Endometrial microvascular endothelial cells (primary cell): ENCODE data around the gene KRTAP2-3. TPM values are rescaled to one million over a fixed set of nuclear protein-coding genes. Genes with fewer than 3 reads are reported as not detected.

Source experiments
- in situ Hi-C: cut with HindIII; loops from 2 replicates; pipeline ENCODE4 v1.10.0; 2017; ENCODE audit warnings: low sequenced_read_pairs, low pct_unique_long_range_greater_than_20kb; ENCODE audit errors: inconsistent ontology term
- total RNA-seq: library from RNA; depleted of rRNA; stranded (reverse); fragments of >200 nt; gene quantifications from one replicate; pipeline ENCODE4 v1.2.3, GENCODE V29; 2015; ENCODE audit errors: inconsistent ontology term

Gene KRTAP2-3
- total RNA-seq, 1 donor from 2014 or later: not detected

GRCh38 chr17:41009301-41009760 is 50.6 kb downstream of the KRTAP2-3 start:
- in situ Hi-C loops: no loop called here

Other genes with a start within 250 kb of the KRTAP2-3 start
- gene KRT10, start 237.5 kb downstream of the KRTAP2-3 start, total RNA-seq: 6.4 TPM
- gene KRT12, start 192.9 kb downstream of the KRTAP2-3 start, total RNA-seq: not detected
- not detected for gene KRT20, start 174.9 kb downstream of the KRTAP2-3 start, total RNA-seq
- not detected for gene KRT23, start 122.5 kb downstream of the KRTAP2-3 start, total RNA-seq
- gene KRT39, start 93.2 kb downstream of the KRTAP2-3 start, total RNA-seq: not detected
- not detected for gene KRT40, start 75.8 kb downstream of the KRTAP2-3 start, total RNA-seq
- gene KRTAP3-3, start 66.0 kb downstream of the KRTAP2-3 start, total RNA-seq: not detected
- not detected for gene KRTAP3-2, start 60.2 kb downstream of the KRTAP2-3 start, total RNA-seq
- gene KRTAP3-1, start 51.0 kb downstream of the KRTAP2-3 start, total RNA-seq: not detected
- gene KRTAP1-5, start 32.9 kb downstream of the KRTAP2-3 start, total RNA-seq: not detected
- gene KRTAP1-4, start 29.9 kb downstream of the KRTAP2-3 start, total RNA-seq: not detected
- gene KRTAP1-3, start 25.2 kb downstream of the KRTAP2-3 start, total RNA-seq: not detected
- not detected for gene KRTAP1-1, start 18.7 kb downstream of the KRTAP2-3 start, total RNA-seq
- not detected for gene KRTAP2-1, start 12.8 kb downstream of the KRTAP2-3 start, total RNA-seq
- not detected for gene KRTAP2-2, start 4.9 kb downstream of the KRTAP2-3 start, total RNA-seq
- not detected for gene KRTAP2-4, start 5.8 kb upstream of the KRTAP2-3 start, total RNA-seq
- gene KRTAP4-7, start 24.0 kb upstream of the KRTAP2-3 start, total RNA-seq: not detected
- not detected for gene KRTAP4-8, start 38.0 kb upstream of the KRTAP2-3 start, total RNA-seq
- not detected for gene KRTAP4-16, start 42.1 kb upstream of the KRTAP2-3 start, total RNA-seq
- gene KRTAP4-9, start 45.3 kb upstream of the KRTAP2-3 start, total RNA-seq: not detected
- not detected for gene KRTAP4-11, start 58.3 kb upstream of the KRTAP2-3 start, total RNA-seq
- gene KRTAP4-12, start 64.1 kb upstream of the KRTAP2-3 start, total RNA-seq: not detected
- not detected for gene KRTAP4-6, start 80.4 kb upstream of the KRTAP2-3 start, total RNA-seq
- not detected for gene KRTAP4-5, start 89.7 kb upstream of the KRTAP2-3 start, total RNA-seq
- gene KRTAP4-4, start 100.6 kb upstream of the KRTAP2-3 start, total RNA-seq: not detected
- gene KRTAP4-3, start 108.1 kb upstream of the KRTAP2-3 start, total RNA-seq: not detected
- gene KRTAP4-2, start 118.1 kb upstream of the KRTAP2-3 start, total RNA-seq: not detected
- gene KRTAP4-1, start 124.8 kb upstream of the KRTAP2-3 start, total RNA-seq: not detected
- not detected for gene KRTAP9-1, start 129.8 kb upstream of the KRTAP2-3 start, total RNA-seq
- not detected for gene KRTAP9-2, start 166.5 kb upstream of the KRTAP2-3 start, total RNA-seq
- gene KRTAP9-3, start 172.3 kb upstream of the KRTAP2-3 start, total RNA-seq: not detected
- not detected for gene KRTAP9-8, start 177.9 kb upstream of the KRTAP2-3 start, total RNA-seq
- gene KRTAP9-4, start 189.6 kb upstream of the KRTAP2-3 start, total RNA-seq: not detected
- gene KRTAP9-9, start 195.3 kb upstream of the KRTAP2-3 start, total RNA-seq: not detected
- gene KRTAP9-6, start 205.3 kb upstream of the KRTAP2-3 start, total RNA-seq: not detected
- gene KRTAP9-7, start 215.6 kb upstream of the KRTAP2-3 start, total RNA-seq: not detected
- not detected for gene KRTAP29-1, start 242.7 kb upstream of the KRTAP2-3 start, total RNA-seq
- not detected for gene KRTAP16-1, start 249.2 kb upstream of the KRTAP2-3 start, total RNA-seq